Lung (tissue), 12 donors: ENCODE measurements around the gene CFAP61. TPM values are rescaled to one million over a fixed set of nuclear protein-coding genes. Genes with fewer than 3 reads are reported as not detected.

Source experiments
- ATAC-seq: fragments of 200-7000 bp; cut with Tn5 transposase; one replicate; pipeline ENCODE4 v1.9.1; 2020; ENCODE audit warnings: moderate number of reproducible peaks; ENCODE audit not compliant: insufficient read depth, low FRiP score
- DNase-seq, 3 donors: peaks; one replicate each; pipeline ENCODE4 v3.0.0-alpha.2; 2013 to 2017
- H3K27ac ChIP-seq, 2 donors: one replicate each; pipeline ENCODE4 v1.5.1; 2013; ENCODE audit warnings: mild to moderate bottlenecking in 2 of 2, moderate library complexity in 2 of 2, control low read depth in 1 of 2, inconsistent platforms in 1 of 2, low read depth in 1 of 2, low read length in 1 of 2
- H3K27me3 ChIP-seq, 3 donors: one replicate each; pipeline ENCODE4 v1.5.1; 2013; ENCODE audit warnings: low read length in 2 of 3; ENCODE audit not compliant: control insufficient read depth in 3 of 3, insufficient read depth in 3 of 3
- H3K36me3 ChIP-seq, 4 donors: one replicate each; pipeline ENCODE4 v1.5.1; 2013; ENCODE audit warnings: low read length in 4 of 4, mild to moderate bottlenecking in 1 of 4, moderate library complexity in 1 of 4; ENCODE audit not compliant: control insufficient read depth in 4 of 4, insufficient read depth in 4 of 4
- H3K4me1 ChIP-seq, 5 donors: one replicate each; pipeline ENCODE4 v1.5.1; 2013; ENCODE audit warnings: low read length in 5 of 5, mild to moderate bottlenecking in 2 of 5, moderate library complexity in 1 of 5; ENCODE audit not compliant: control insufficient read depth in 5 of 5, insufficient read depth in 5 of 5
- H3K4me3 ChIP-seq: one replicate; pipeline ENCODE4 v1.5.1; 2013; ENCODE audit warnings: mild to moderate bottlenecking, control low read depth, moderate library complexity
- H3K9ac ChIP-seq, 2 donors: one replicate each; pipeline ENCODE4 v1.5.1; 2013; ENCODE audit warnings: low read length in 2 of 2, control low read depth in 1 of 2; ENCODE audit not compliant: insufficient read depth in 1 of 2
- H3K9me3 ChIP-seq, 4 donors: one replicate each; pipeline ENCODE4 v1.5.1; 2013; ENCODE audit warnings: low read length in 3 of 4, mild to moderate bottlenecking in 1 of 4, moderate library complexity in 1 of 4; ENCODE audit not compliant: control insufficient read depth in 4 of 4, insufficient read depth in 3 of 4
- CTCF ChIP-seq: IDR thresholded peaks from 2 replicates; pipeline ENCODE4 v1.5.1; 2012; ENCODE audit warnings: mild to moderate bottlenecking; ENCODE audit errors: control extremely low read depth, extremely low read depth
- WGBS, 2 donors: extraction: QIAGEN DNeasy Blood & Tissue Kit; methylation state at CpG; one replicate each; pipeline ENCODE4 v1.1.7; 2013; 5-methylcytosine and 5-hydroxymethylcytosine counted together
- polyA plus RNA-seq, 2 donors: library from polyadenylated mRNA; stranded (reverse); fragments of 200-250 nt; gene quantifications; one replicate each; pipeline ENCODE4 v1.2.1, GENCODE V29; 2013
- total RNA-seq, 2 donors: library from RNA; depleted of rRNA in 1 of 2; stranded (reverse); fragments of >200 nt in 1 of 2; gene quantifications; one replicate each; pipeline ENCODE4 v1.2.1, GENCODE V29; 2014 to 2021
- donor health status: control.
- donor health status: control.
- donor health status: Bipolar disorder and iron deficiency.
- donor health status: healthy.
- donor health status: DM: yes; HTN: yes; CAD: no.

Gene CFAP61
- total and polyA plus RNA-seq, 4 donors, result 2.0 to 15.4 (median 6.5) TPM

DNA sequence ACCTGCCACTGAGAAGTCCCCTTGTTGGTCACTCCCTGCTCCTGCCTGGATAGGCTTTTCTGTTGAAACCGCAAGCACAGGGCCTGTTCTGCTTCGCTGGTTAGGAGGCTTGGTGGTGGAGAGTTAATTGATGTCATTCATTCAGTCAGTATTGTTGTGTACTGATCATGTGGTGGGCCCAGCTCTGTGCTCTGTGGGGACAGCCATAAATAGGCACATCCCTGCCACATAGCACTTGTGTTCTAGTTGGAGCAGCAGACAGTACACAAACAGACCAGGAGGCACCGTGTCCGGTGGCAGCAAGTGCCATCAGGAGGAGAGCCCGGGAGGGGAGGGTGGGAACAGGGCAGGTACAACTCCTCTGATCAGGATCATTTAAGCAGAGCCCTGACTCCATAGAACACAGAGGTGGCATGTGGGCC, 160.4 kb downstream of the CFAP61 start:
- no peak for ATAC-seq

GRCh38 chr20:20213526-20214121, 161.3 kb downstream of the CFAP61 start:
- ATAC-seq (no peak), DNase-seq (no peak)
- WGBS, 2 donors, result 74 to 79% methylated on average over 5 of the region's 5 CpGs
- Histone ChIP-seq H3K27ac (no peak overlapping the region), H3K9ac (no peak overlapping the region), H3K9me3 (peaks cover 0 to 4% (median under 1%) of the 10 kb centered on the region in 4 donors), H3K36me3 (no peaks in the 10 kb centered on the region), H3K4me1 (peaks cover 0 to 17% (median 10%) of the 10 kb centered on the region in 5 donors), H3K27me3 (peaks cover 0 to 3% (median 0%) of the 10 kb centered on the region in 3 donors), H3K4me3 (no peak overlapping the region)
- no peak for TF ChIP-seq CTCF

More for the DNA sequence above, 160.4 kb downstream of the CFAP61 start:
- H3K36me3 ChIP-seq, result no peaks in the 10 kb centered on the region
- H3K27ac ChIP-seq, result peak overlapping the region in 1 of 2 donors; percentile 26
- peaks cover 0 to 1% (median 0%) of the 10 kb centered on the region in 4 donors for H3K9me3 ChIP-seq
- no peak for DNase-seq
- no peak for TF ChIP-seq CTCF
- no peak overlapping the region for H3K4me3 ChIP-seq
- peaks cover 0 to 17% (median 10%) of the 10 kb centered on the region in 5 donors for H3K4me1 ChIP-seq
- peaks cover 0 to 3% (median 0%) of the 10 kb centered on the region in 3 donors for H3K27me3 ChIP-seq
- no peak overlapping the region for H3K9ac ChIP-seq
- 88 to 92% methylated on average over 5 of the region's 5 CpGs for WGBS, 2 donors

GRCh38 chr20:20214757-20215275, 162.5 kb downstream of the CFAP61 start:
- Histone ChIP-seq H3K4me3 (no peak overlapping the region), H3K36me3 (no peaks in the 10 kb centered on the region), H3K9me3 (peaks cover 0 to 4% (median under 1%) of the 10 kb centered on the region in 4 donors), H3K4me1 (peaks cover 0 to 15% (median 10%) of the 10 kb centered on the region in 5 donors), H3K27ac (peak overlapping the region in 1 of 2 donors; percentile 62), H3K9ac (no peak overlapping the region), H3K27me3 (peaks cover 0 to 3% (median 0%) of the 10 kb centered on the region in 3 donors)
- no peak for ATAC-seq
- 55 to 63% methylated on average over 7 of the region's 7 CpGs for WGBS, 2 donors
- no peak for DNase-seq
- no peak for TF ChIP-seq CTCF
